Measurements from ENCODE around the gene MRE11. TPM values are rescaled to one million over a fixed set of nuclear protein-coding genes. Genes with fewer than 3 reads are reported as not detected.

The MRE11 gene
- total RNA-seq, 1 donor from 2014 or later: 7.3 TPM

DNA sequence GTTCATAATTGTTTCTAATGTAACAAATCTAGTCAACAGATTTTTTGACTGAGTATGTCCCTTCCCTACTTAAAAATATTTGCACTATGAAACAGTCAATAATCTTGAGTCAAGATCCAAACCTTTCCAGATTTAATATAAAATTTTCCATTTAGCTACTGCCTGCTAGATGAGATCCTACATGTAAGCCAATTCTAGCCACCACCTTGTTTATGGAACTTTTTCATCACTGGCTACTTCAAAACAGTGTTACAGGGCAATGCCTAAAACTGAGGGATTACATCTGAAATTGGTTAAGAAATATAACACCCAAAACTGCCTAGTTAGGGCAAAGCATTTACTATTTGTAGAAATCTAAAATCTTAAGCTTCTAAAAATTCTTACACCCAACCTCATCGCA, 39.6 kb upstream of the MRE11 start:
- peak overlapping the region; percentile 52 for H3K27ac ChIP-seq (replicated peaks)
- H3K36me3 ChIP-seq: no peaks in the 10 kb centered on the region
- peaks cover 13% of the 10 kb centered on the region for H3K27me3 ChIP-seq (ENCODE audit: low read depth)
- TF ChIP-seq, protein P1, sequence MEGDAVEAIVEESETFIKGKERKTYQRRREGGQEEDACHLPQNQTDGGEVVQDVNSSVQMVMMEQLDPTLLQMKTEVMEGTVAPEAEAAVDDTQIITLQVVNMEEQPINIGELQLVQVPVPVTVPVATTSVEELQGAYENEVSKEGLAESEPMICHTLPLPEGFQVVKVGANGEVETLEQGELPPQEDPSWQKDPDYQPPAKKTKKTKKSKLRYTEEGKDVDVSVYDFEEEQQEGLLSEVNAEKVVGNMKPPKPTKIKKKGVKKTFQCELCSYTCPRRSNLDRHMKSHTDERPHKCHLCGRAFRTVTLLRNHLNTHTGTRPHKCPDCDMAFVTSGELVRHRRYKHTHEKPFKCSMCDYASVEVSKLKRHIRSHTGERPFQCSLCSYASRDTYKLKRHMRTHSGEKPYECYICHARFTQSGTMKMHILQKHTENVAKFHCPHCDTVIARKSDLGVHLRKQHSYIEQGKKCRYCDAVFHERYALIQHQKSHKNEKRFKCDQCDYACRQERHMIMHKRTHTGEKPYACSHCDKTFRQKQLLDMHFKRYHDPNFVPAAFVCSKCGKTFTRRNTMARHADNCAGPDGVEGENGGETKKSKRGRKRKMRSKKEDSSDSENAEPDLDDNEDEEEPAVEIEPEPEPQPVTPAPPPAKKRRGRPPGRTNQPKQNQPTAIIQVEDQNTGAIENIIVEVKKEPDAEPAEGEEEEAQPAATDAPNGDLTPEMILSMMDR (IDR thresholded peaks at IDR 0.05; ENCODE audit: borderline replicate concordance): no peak
- no peak for DNase-seq
- H3K4me3 ChIP-seq: no peak overlapping the region
- intact Hi-C loops (cut with micrococcal nuclease): no loop called here
- H3K4me1 ChIP-seq: no peaks in the 10 kb centered on the region
- no peaks in the 10 kb centered on the region for H3K9me3 ChIP-seq (replicated peaks)

- no peaks in the 10 kb centered on the region for H3K36me3 ChIP-seq
- peaks cover 15% of the 10 kb centered on the region for H3K27me3 ChIP-seq (ENCODE audit: low read depth)
- H3K9me3 ChIP-seq (replicated peaks): no peaks in the 10 kb centered on the region
- intact Hi-C loops (cut with micrococcal nuclease): no loop called here
- H3K27ac ChIP-seq (replicated peaks): no peak overlapping the region
- TF ChIP-seq, protein P1 (IDR thresholded peaks at IDR 0.05; ENCODE audit: borderline replicate concordance): no peak
- H3K4me1 ChIP-seq: no peaks in the 10 kb centered on the region
- no peak overlapping the region for H3K4me3 ChIP-seq
- no peak for DNase-seq
Measured at GRCh38 chr11:94532211-94532610, 38.6 kb upstream of the MRE11 start.

GRCh38 chr11:94528551-94528950, 34.9 kb upstream of the MRE11 start:
- no peaks in the 10 kb centered on the region for H3K36me3 ChIP-seq
- H3K4me1 ChIP-seq: no peaks in the 10 kb centered on the region
- no peak overlapping the region for H3K4me3 ChIP-seq
- TF ChIP-seq, protein P1 (IDR thresholded peaks at IDR 0.05; ENCODE audit: borderline replicate concordance): no peak
- no peak overlapping the region for H3K27ac ChIP-seq (replicated peaks)
- intact Hi-C loops (cut with micrococcal nuclease): no loop called here
- DNase-seq: no peak
- H3K27me3 ChIP-seq (ENCODE audit: low read depth): peaks cover 36% of the 10 kb centered on the region
- no peaks in the 10 kb centered on the region for H3K9me3 ChIP-seq (replicated peaks)

DNA sequence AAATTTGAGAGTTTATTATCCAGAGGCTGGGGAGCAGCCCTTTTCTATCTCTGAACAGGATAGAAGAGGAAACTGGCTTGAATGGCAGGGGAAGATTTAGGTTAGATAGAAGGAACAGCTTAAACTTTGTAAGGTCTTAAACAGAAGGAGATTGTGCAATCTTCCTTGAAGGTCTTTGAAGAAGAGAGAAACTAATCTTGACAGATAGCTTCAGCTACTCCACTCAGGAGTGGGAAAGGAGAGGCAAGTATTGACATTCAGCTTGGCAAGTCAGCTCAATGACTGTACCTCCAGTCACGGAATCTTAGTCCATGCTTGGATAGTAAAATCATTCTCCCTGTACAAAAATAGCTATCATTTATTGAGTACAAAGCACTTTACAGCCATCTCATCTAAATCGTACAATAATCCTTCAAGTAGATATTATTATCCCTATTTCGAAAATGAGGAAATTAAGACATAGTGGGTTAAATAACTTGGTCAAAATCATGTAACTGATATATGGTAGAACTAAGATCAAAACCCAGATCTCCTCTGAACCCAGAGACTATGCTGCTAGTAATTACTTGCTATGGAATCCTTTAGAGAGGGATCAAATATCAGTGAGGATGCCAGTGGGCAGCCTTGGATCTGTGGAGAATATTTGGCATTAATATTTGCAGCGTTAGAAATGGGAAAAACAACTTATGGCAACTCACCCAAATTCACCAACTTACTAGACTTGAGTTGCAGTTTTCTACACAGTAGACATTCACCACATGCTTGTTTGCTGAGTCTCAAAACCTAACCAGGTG, 33.2 kb upstream of the MRE11 start:
- intact Hi-C loops (cut with micrococcal nuclease): no loop called here
- TF ChIP-seq, protein P1 (IDR thresholded peaks at IDR 0.05; ENCODE audit: borderline replicate concordance): no peak
- Histone ChIP-seq H3K4me1 (no peaks in the 10 kb centered on the region), H3K27ac (replicated peaks) (no peak overlapping the region), H3K9me3 (replicated peaks) (no peaks in the 10 kb centered on the region), H3K27me3 (ENCODE audit: low read depth) (peaks cover 33% of the 10 kb centered on the region), H3K4me3 (no peak overlapping the region), H3K36me3 (no peaks in the 10 kb centered on the region)
- DNase-seq: no peak

- Histone ChIP-seq H3K4me1 (no peaks in the 10 kb centered on the region), H3K36me3 (no peaks in the 10 kb centered on the region), H3K27me3 (ENCODE audit: low read depth) (peaks cover 33% of the 10 kb centered on the region), H3K9me3 (replicated peaks) (no peaks in the 10 kb centered on the region), H3K27ac (replicated peaks) (no peak overlapping the region), H3K4me3 (no peak overlapping the region)
- TF ChIP-seq, protein P1 (IDR thresholded peaks at IDR 0.05; ENCODE audit: borderline replicate concordance): no peak
- intact Hi-C loops (cut with micrococcal nuclease): no loop called here
- peak; percentile 66 for DNase-seq
Measured at GRCh38 chr11:94525546-94526324, 32.1 kb upstream of the MRE11 start.

All from left ventricle myocardium inferior (tissue), 1 donor.